Liver (tissue), 9 donors: ENCODE results near the gene NUP214. TPM values are rescaled to one million over a fixed set of nuclear protein-coding genes. Genes with fewer than 3 reads are reported as not detected.

Source experiments
- DNase-seq: peaks from one replicate; pipeline ENCODE4 v3.0.0-alpha.2; 2017; ENCODE audit warnings: low spot score
- H3K27ac ChIP-seq, 2 donors: one replicate each; pipeline ENCODE4 v1.7.0; 2013; ENCODE audit warnings: inconsistent platforms in 2 of 2, low read length in 2 of 2, control low read depth in 1 of 2, low read depth in 1 of 2, mild to moderate bottlenecking in 1 of 2
- H3K27me3 ChIP-seq, 4 donors: one replicate each; pipeline versions ENCODE4 v1.6.1 to v1.7.0; 2013; ENCODE audit warnings: low read length in 3 of 4, inconsistent platforms in 1 of 4, mild to moderate bottlenecking in 1 of 4, moderate library complexity in 1 of 4; ENCODE audit not compliant: control insufficient read depth in 4 of 4, insufficient read depth in 4 of 4
- H3K36me3 ChIP-seq, 4 donors: one replicate each; pipeline versions ENCODE4 v1.6.1 to v1.7.0; 2013; ENCODE audit warnings: low read length in 3 of 4, mild to moderate bottlenecking in 3 of 4, low read depth in 1 of 4, moderate library complexity in 1 of 4; ENCODE audit not compliant: control insufficient read depth in 4 of 4, insufficient read depth in 3 of 4
- H3K4me1 ChIP-seq, 4 donors: one replicate each; pipeline versions ENCODE4 v1.6.1 to v1.7.0; 2013; ENCODE audit warnings: low read length in 3 of 4, mild to moderate bottlenecking in 3 of 4, moderate library complexity in 1 of 4; ENCODE audit not compliant: control insufficient read depth in 4 of 4, insufficient read depth in 4 of 4
- H3K4me3 ChIP-seq, 3 donors: one replicate each; pipeline versions ENCODE4 v1.6.1 to v1.7.0; 2013; ENCODE audit warnings: low read length in 3 of 3, control low read depth in 1 of 3, low read depth in 1 of 3, mild to moderate bottlenecking in 1 of 3
- H3K9ac ChIP-seq, 2 donors: one replicate each; pipeline ENCODE4 v1.7.0; 2013; ENCODE audit warnings: low read length in 2 of 2, mild to moderate bottlenecking in 2 of 2, moderate library complexity in 2 of 2, control low read depth in 1 of 2, low read depth in 1 of 2
- H3K9me3 ChIP-seq, 4 donors: one replicate each; pipeline versions ENCODE4 v1.6.1 to v1.7.0; 2013; ENCODE audit warnings: low read length in 3 of 4; ENCODE audit not compliant: control insufficient read depth in 4 of 4
- ATF3 ChIP-seq: IDR thresholded peaks from 2 replicates; pipeline ENCODE4 v1.6.1; 2016; ENCODE audit warnings: antibody characterized with exemption
- CTCF ChIP-seq: fragments of 150-350 bp; IDR thresholded peaks from 2 replicates; pipeline ENCODE4 v1.5.1; 2017; ENCODE audit warnings: improper control_type of control experiment, low read depth, low read length; ENCODE audit not compliant: missing input control
- EGR1 ChIP-seq, 2 donors: IDR thresholded peaks; 2 replicates each; pipeline ENCODE4 v1.6.1; 2016 to 2018; ENCODE audit warnings: antibody characterized with exemption in 2 of 2, low read depth in 2 of 2
- FOXA1 ChIP-seq: IDR thresholded peaks from 2 replicates; pipeline ENCODE4 v1.6.1; 2016; ENCODE audit warnings: antibody characterized with exemption
- FOXA2 ChIP-seq: IDR thresholded peaks from 2 replicates; pipeline ENCODE4 v1.6.1; 2016; ENCODE audit warnings: antibody characterized with exemption
- GABPA ChIP-seq, 2 donors: IDR thresholded peaks in 1 of 2; conservative IDR thresholded peaks in 1 of 2; 2 replicates each; pipeline ENCODE4 v1.6.1; 2016; ENCODE audit warnings: antibody characterized with exemption in 2 of 2, mild to moderate bottlenecking in 1 of 2, moderate library complexity in 1 of 2
- HNF4G ChIP-seq: IDR thresholded peaks from 2 replicates; pipeline ENCODE4 v1.6.1; 2016; ENCODE audit warnings: antibody characterized with exemption
- JUND ChIP-seq, 2 donors: IDR thresholded peaks; 2 replicates each; pipeline ENCODE4 v1.6.1; 2016; ENCODE audit warnings: antibody characterized with exemption in 2 of 2
- MAX ChIP-seq: IDR thresholded peaks from 2 replicates; pipeline ENCODE4 v1.6.1; 2016; ENCODE audit warnings: antibody characterized with exemption
- NR2F2 ChIP-seq: IDR thresholded peaks from 2 replicates; pipeline ENCODE4 v1.6.1; 2016; ENCODE audit warnings: antibody characterized with exemption
- RAD21 ChIP-seq, 2 donors: IDR thresholded peaks; 2 replicates each; pipeline ENCODE4 v1.6.1; 2016; ENCODE audit warnings: antibody characterized with exemption in 2 of 2, mild to moderate bottlenecking in 2 of 2
- REST ChIP-seq: IDR thresholded peaks from 2 replicates; pipeline ENCODE4 v1.6.1; 2016; ENCODE audit warnings: antibody characterized with exemption, mild to moderate bottlenecking
- RXRA ChIP-seq, 2 donors: IDR thresholded peaks; 2 replicates each; pipeline ENCODE4 v1.6.1; 2017 to 2018; ENCODE audit warnings: antibody characterized with exemption in 2 of 2, mild to moderate bottlenecking in 1 of 2
- SP1 ChIP-seq: IDR thresholded peaks from 2 replicates; pipeline ENCODE4 v1.6.1; 2018; ENCODE audit warnings: antibody characterized with exemption, mild to moderate bottlenecking
- TAF1 ChIP-seq: conservative IDR thresholded peaks from 2 replicates; pipeline ENCODE4 v1.6.1; 2016; ENCODE audit warnings: antibody characterized with exemption, mild to moderate bottlenecking
- YY1 ChIP-seq: IDR thresholded peaks from 2 replicates; pipeline ENCODE4 v1.6.1; 2016; ENCODE audit warnings: antibody characterized with exemption, mild to moderate bottlenecking
- ZBTB33 ChIP-seq: IDR thresholded peaks from 2 replicates; pipeline ENCODE4 v1.6.1; 2016; ENCODE audit warnings: antibody characterized with exemption
- WGBS: extraction: QIAGEN DNeasy Blood & Tissue Kit; methylation state at CpG from one replicate; pipeline ENCODE4 v1.1.7; 2013; 5-methylcytosine and 5-hydroxymethylcytosine counted together
- polyA plus RNA-seq, 2 donors: library from polyadenylated mRNA; stranded (reverse) in 1 of 2; unstranded in 1 of 2; fragments of 200-250 nt in 1 of 2; fragments of >200 nt in 1 of 2; fragmentation: Nextera tagmentation in 1 of 2; extraction: Ambion mirVana in 1 of 2; gene quantifications; one replicate each; pipeline versions ENCODE4 v1.2.1 to v1.2.3, GENCODE V29; 2013 to 2015
- total RNA-seq, 2 donors: library from RNA; depleted of rRNA; stranded (reverse); fragments of >200 nt; gene quantifications; one replicate each; pipeline ENCODE4 v1.2.3, GENCODE V29; 2014
- donor health status: healthy.
- donor health status: healthy.
- donor health status: healthy.
- donor health status: healthy.
- donor health status: healthy.

The NUP214 gene
- total and polyA plus RNA-seq, 4 donors: 8.8 to 19.5 (median 16.5) TPM

GRCh38 chr9:131271506-131271931 lies 146.1 kb downstream of the NUP214 start:
- H3K9me3 ChIP-seq: no peaks in the 10 kb centered on the region
- H3K27me3 ChIP-seq: no peaks in the 10 kb centered on the region
- H3K27ac ChIP-seq: peak overlapping the region; percentile 3 to 32
- H3K36me3 ChIP-seq: no peaks in the 10 kb centered on the region
- 68% methylated on average over 6 of the region's 6 CpGs for WGBS
- DNase-seq: no peak
- no peak for TF ChIP-seq NR2F2
- no peak for TF ChIP-seq RXRA (IDR thresholded peaks at IDR 0.05)
- no peak for TF ChIP-seq YY1
- TF ChIP-seq GABPA (IDR thresholded peaks at IDR 0.05 in 1 of 2, conservative IDR thresholded peaks at IDR 0.05 in 1 of 2): no peak
- no peak for TF ChIP-seq MAX
- TF ChIP-seq FOXA2: no peak
- TF ChIP-seq HNF4G: no peak
- no peak for TF ChIP-seq SP1
- TF ChIP-seq ZBTB33: no peak
- TF ChIP-seq ATF3: no peak
- TF ChIP-seq CTCF: no peak
- no peak for TF ChIP-seq REST
- TF ChIP-seq RAD21 (IDR thresholded peaks at IDR 0.05): no peak
- no peak overlapping the region for H3K9ac ChIP-seq
- peaks cover 0 to 5% (median under 1%) of the 10 kb centered on the region in 4 donors for H3K4me1 ChIP-seq
- H3K4me3 ChIP-seq: no peak overlapping the region

GRCh38 chr9:131272212-131272611 lies 146.8 kb downstream of the NUP214 start:
- Histone ChIP-seq H3K36me3 (no peaks in the 10 kb centered on the region), H3K27ac (peak overlapping the region; percentile 35 to 37), H3K27me3 (no peaks in the 10 kb centered on the region), H3K9me3 (no peaks in the 10 kb centered on the region), H3K4me3 (no peak overlapping the region), H3K9ac (peak overlapping the region in 1 of 2 donors; percentile 22), H3K4me1 (peaks cover under 1 to 5% (median 2%) of the 10 kb centered on the region in 4 donors)
- WGBS: 88% methylated on average over 3 of the region's 3 CpGs
- no peak for TF ChIP-seq FOXA2
- TF ChIP-seq YY1: no peak
- no peak for TF ChIP-seq TAF1
- TF ChIP-seq EGR1 (IDR thresholded peaks at IDR 0.05; ENCODE audit: low read depth in 2 of 2): no peak
- TF ChIP-seq RXRA (IDR thresholded peaks at IDR 0.05): no peak
- TF ChIP-seq JUND (IDR thresholded peaks at IDR 0.05): no peak
- TF ChIP-seq REST: no peak
- TF ChIP-seq FOXA1: no peak
- TF ChIP-seq MAX: no peak
- no peak for TF ChIP-seq SP1
- no peak for TF ChIP-seq CTCF
- no peak for TF ChIP-seq HNF4G
- no peak for DNase-seq
